Hepatocyte (in vitro differentiated cells): ENCODE data around the gene DNAH17.

ENCODE experiments used
- CTCF ChIP-seq: fragments of 200-600 bp; sonication (generic); IDR thresholded peaks from 2 replicates; pipeline ENCODE4 v1.5.1; 2016; ENCODE audit warnings: antibody characterized with exemption, mild to moderate bottlenecking; ENCODE audit not compliant: poor library complexity
- EZH2 ChIP-seq: fragments of 200-600 bp; sonication (generic); IDR thresholded peaks from 2 replicates; pipeline ENCODE4 v1.6.1; 2016; ENCODE audit warnings: antibody characterized with exemption, mild to moderate bottlenecking, borderline replicate concordance
- EZH2phosphoT487 ChIP-seq: fragments of 200-600 bp; sonication (generic); IDR thresholded peaks from one replicate; pipeline ENCODE4 v1.6.1; 2018; ENCODE audit warnings: antibody characterized with exemption, mild to moderate bottlenecking, low read depth, moderate library complexity; ENCODE audit not compliant: unreplicated experiment, severe bottlenecking

GRCh38 chr17:78595135-78595810, 18.1 kb upstream of the DNAH17 start:
- TF ChIP-seq CTCF: no peak
- TF ChIP-seq EZH2: no peak
- no peak for TF ChIP-seq EZH2phosphoT487
